GM19324 (cell line): Measurements from ENCODE around the gene CHST7.
A peak's percentile ranks its signal among the peaks of the same experiment; 100 is the strongest.

Source experiments
- ATAC-seq: cut with Tn5 transposase; IDR thresholded peaks from one replicate; pipeline ENCODE4 v1.9.1; 2021; ENCODE audit warnings: mild to moderate bottlenecking, moderate library complexity; ENCODE audit not compliant: unreplicated experiment, low FRiP score

CHST7 gene

DNA sequence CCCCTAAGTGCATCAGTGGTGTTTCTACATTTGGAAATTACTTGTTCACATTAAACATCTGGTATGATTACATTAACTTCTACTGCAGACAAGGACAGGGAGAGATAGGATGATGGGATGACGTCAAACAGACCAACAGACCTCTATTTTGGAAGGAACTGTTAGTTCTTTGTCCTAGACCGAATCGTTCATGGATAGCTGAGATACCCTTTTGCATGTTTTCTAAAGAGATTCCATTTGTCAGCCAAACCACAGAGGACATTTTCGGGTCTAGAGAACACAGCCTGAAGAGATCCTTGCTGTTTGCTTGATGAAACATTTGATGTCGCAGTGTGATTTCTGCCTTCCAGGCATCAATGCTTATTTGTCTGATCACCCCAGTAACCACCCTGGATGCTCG, 27.7 kb downstream of the CHST7 start:
- ATAC-seq: no peak

- no peak for ATAC-seq
Measured at GRCh38 chrX:46602468-46603102, 29.0 kb downstream of the CHST7 start.

- ATAC-seq: no peak
Measured at GRCh38 chrX:46607916-46608315, 34.4 kb downstream of the CHST7 start.

- no peak for ATAC-seq
Measured at GRCh38 chrX:46610070-46610658, 36.6 kb downstream of the CHST7 start.

DNA sequence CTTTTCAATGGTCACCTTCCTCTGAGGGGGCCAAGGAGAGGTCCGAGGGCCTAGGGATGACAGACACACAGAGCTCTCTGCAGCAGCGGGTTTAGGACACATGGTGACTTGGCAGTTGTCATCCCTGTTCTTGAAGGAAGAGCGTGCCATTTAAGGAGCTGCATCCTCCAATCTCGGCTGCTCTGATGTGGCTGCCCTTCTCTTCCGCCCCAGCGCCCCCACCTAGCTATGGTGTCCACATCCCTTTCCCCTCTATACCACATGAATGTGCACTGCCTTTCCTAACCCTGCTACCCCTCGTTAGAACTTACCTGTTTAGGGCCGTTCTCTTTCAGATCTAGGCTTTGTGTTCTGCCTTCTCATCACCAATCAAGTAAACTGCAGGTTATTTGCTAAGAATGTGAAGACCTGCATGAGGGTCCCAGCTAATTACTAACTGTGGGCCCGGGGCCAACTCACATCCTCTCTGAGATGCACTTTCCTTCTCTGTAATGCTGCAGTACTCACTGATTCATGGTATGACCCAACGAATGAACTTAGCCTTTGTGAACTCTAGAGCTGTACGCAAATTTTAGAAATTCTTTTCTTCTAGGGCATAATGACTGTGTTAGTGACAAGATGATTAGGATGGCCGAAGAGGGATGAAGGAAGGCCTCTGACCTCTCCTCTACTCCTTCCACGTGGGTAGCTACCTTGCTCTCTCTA, 38.2 kb downstream of the CHST7 start:
- no peak for ATAC-seq

- ATAC-seq: no peak
Measured at GRCh38 chrX:46617906-46618305, 44.3 kb downstream of the CHST7 start.

DNA sequence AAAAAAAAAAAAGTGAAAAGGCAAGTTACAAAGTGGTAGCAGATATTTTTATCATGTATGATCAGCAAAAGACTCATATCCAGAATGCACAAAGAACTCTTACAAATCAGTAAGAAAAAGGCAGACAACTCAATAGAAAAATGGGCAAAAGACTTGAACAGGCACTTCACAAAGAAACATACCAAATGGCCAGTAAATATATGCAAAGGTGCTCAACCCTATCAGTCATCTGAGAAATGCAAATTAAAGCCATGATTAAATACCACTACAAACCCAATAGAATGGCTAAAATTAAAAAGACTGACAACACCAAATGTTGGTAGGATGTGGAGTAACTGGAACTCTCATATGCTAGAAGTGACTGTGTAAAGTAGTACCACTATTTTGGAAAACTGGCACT, 45.4 kb downstream of the CHST7 start:
- no peak for ATAC-seq

DNA sequence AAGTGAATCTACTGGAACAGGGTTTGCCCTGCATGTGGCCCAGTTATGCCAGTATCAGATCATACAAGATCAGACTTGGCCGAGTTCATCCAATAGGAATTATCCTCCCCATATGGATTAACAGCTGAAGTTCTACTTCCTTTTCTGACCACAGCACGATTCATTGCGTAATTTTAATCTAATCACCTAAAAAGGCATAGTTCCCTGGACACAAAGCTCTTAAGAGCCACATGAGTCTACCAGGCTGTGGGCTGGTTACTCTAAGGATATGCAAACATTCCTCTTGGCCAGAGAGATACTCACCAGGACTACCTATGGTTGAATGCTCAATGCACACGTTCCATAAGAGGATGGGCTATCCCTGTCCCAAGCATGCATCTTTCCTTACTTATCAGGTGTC, 46.9 kb downstream of the CHST7 start:
- no peak for ATAC-seq

DNA sequence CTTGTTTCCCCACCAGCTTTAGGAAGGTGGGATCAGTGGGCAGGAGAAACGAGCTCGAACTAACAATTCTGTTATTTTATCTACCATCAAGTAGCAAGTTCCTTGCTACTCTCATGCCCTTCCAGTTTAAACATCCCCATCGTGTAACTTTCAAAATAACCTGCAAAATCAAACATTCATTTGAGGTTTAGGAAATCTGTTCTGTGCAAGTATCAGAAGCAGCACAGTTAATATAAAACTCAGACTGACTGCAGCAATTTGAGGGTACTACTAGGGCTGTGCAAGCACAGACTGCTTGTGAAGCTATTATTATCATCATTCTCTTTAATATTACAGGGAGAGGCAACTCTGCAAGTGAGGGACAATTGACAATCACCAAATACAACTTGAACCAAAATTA, 48.0 kb downstream of the CHST7 start:
- no peak for ATAC-seq

GRCh38 chrX:46624090-46624786, 50.7 kb downstream of the CHST7 start:
- no peak for ATAC-seq

DNA sequence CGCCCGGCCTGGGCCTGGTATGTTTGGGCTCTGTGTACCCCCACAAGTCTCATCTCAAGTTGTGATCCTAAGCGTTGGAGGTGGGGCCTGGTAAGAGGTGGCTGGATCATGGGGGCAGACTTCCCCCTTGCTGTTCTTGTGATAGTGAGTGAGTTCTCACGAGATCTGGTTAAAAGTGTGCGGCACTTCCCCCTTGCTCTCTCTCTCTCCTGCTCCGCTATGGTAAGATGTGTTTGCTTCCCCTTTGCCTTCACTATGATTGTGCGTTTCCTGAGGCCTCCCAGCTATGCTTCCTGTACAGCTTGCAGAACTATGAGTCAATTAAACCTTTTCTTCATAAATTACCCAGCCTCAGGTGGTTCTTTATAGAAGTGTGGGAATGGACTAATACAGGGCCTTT, 53.0 kb downstream of the CHST7 start:
- no peak for ATAC-seq

DNA sequence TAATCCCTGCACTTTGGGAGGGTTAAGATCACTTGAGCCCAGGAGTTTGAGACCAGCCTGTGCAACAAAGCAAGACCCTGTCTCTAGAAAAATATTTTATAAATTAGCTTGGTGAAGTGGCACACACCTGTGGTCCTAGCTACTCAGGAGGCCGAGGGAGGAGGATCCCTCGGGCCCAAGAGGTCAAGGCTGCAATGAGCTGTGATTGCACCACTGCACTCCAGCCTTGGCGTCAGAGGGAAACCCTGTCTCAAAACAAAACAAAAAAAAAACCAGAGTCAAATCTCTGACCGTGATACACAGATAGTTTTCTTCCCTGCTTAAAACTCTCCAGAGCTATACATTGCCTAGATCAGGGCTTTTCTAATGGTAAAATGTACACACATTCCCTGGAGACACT, 53.5 kb downstream of the CHST7 start:
- no peak for ATAC-seq

GRCh38 chrX:46627711-46628419, 54.3 kb downstream of the CHST7 start:
- peak; percentile 21 for ATAC-seq

GRCh38 chrX:46628460-46629371, 55.2 kb downstream of the CHST7 start:
- ATAC-seq: peak; percentile 71

DNA sequence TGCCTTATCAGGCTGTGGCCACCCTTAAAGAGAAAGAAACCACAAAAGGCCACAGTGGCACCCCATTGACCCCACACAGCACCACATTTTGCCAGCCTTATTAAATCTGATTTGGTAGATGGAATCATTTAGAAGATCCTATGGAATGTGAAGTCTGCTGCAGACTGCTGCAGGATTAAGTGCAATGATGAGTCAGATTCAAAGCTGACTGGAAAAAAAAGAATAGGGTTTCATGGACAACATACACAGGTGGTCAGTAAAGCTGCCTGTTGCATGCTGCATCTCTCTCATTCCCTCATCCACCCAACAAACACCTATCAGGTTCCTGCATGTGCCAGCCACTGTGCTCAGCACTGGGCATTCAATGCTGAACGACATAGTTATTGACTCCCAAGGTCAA, 56.6 kb downstream of the CHST7 start:
- no peak for ATAC-seq

GRCh38 chrX:46634577-46634976, 61.0 kb downstream of the CHST7 start:
- ATAC-seq: no peak

GRCh38 chrX:46635186-46635585, 61.6 kb downstream of the CHST7 start:
- no peak for ATAC-seq

DNA sequence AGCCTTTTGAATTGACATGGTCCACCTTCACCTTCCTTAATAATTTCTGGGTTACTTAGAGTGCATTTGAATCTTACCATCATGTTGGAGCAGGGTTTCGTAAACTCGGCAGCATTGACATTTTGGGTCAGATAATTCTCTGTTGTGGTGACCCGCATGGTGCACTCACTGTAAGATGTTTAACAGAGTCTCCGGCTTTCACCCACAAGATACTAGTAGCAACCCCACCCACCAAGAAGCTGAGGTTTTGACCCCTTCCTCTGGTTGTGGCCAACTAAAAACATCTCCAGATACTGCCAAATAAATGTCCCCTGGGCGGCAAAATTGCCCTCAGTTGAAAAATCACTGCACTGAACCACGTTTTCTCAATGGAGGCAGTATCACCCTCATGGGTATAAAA, 62.7 kb downstream of the CHST7 start:
- no peak for ATAC-seq

DNA sequence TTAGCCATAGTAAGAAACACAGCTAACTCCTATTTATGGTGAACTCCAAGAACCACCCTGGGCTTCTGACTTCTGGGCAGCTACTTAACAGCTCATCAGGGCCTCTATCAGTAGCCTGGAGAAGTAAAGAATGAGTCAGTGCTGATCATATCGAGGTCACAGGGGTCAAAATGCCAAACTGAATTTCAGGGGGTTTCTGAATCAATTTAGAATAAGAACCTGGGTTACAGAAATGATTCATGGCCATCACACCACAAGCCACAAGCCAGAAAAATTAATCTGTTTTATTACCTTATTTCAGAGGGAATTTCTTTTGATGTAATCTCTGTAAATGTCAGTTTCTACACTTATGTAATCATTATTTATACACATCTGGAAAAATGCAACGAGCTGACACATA, 64.4 kb downstream of the CHST7 start:
- ATAC-seq: no peak

DNA sequence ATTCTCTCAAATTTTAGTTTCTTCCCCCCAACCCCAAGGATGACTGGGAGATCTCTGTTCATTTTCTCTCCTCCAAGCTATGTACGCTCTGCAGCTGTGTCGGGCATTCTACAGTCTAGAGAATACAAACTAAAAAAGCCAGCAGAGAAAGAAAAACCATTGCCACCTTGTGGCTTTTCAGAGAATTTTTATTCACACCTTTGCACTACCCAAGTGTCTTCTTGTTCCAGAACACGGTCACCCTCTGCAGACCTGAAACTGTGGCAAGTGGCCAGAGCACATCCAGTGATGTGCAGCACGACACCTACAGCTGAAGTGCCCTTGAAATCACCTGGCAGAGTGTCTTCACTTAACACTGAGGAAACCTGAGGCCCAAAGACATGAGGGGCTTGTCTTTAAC, 68.6 kb downstream of the CHST7 start:
- no peak for ATAC-seq
